GM12874 (cell line): ENCODE results near the gene OSBPL9.

Source experiments
- TF ChIP-seq, protein P1 (sequence below): IDR thresholded peaks from 2 replicates; pipeline ENCODE4 v1.5.1; 2011; ENCODE audit warnings: low read depth, mild to moderate bottlenecking, control low read depth, low read length, moderate library complexity; ENCODE audit not compliant: insufficient read depth

OSBPL9 gene

DNA sequence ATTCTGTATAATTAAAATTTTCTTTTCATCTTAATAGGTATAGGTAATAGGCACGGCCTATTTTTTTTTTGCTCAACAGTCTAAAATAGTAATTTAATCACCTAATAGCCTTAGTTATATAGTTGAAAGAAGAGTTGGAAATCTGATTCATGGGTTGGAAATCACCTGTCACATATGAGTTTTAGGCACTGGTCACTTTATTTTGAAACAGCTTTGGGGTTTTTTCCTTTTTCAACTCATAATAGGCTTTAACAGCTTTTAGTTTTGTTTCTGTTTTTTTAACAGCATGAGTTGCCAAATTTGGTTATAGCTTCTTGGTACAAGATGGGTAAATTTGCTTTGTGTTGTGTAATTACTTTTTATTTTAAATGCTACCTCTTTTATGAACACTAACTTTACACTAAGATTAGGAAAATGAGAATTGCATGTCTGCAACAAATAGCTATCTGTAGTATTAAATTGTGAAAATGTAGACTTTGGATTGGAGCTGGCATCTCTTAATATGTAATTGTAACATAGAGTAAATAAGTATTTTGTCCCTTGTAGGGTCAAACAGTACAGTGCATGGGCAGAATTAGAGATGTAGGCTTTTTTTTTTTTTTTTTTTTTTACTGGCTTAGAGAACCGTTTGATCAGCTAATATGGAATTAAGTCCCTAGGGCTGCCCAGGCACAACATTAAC is 109.8 kb downstream of the OSBPL9 start:
- TF ChIP-seq, protein P1, sequence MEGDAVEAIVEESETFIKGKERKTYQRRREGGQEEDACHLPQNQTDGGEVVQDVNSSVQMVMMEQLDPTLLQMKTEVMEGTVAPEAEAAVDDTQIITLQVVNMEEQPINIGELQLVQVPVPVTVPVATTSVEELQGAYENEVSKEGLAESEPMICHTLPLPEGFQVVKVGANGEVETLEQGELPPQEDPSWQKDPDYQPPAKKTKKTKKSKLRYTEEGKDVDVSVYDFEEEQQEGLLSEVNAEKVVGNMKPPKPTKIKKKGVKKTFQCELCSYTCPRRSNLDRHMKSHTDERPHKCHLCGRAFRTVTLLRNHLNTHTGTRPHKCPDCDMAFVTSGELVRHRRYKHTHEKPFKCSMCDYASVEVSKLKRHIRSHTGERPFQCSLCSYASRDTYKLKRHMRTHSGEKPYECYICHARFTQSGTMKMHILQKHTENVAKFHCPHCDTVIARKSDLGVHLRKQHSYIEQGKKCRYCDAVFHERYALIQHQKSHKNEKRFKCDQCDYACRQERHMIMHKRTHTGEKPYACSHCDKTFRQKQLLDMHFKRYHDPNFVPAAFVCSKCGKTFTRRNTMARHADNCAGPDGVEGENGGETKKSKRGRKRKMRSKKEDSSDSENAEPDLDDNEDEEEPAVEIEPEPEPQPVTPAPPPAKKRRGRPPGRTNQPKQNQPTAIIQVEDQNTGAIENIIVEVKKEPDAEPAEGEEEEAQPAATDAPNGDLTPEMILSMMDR: no peak

DNA sequence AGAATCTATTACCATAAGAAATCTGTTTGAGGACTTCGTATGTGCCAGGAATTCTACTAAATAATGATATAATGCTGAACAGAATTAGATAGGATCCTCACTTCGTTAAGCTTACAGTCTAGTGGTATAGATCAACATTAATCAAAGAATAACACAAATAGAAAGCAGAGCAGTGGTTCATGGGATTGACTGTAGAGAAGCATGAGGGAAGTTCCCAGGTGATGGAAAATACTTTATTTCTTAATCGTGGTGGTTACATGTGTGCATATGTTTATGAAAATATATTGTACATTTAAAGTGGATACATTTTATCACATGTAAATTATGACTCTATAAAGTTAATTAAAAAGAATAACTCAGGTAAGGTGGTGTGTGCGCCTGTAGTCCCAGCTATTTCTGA is 110.5 kb downstream of the OSBPL9 start:
- TF ChIP-seq, protein P1: no peak

DNA sequence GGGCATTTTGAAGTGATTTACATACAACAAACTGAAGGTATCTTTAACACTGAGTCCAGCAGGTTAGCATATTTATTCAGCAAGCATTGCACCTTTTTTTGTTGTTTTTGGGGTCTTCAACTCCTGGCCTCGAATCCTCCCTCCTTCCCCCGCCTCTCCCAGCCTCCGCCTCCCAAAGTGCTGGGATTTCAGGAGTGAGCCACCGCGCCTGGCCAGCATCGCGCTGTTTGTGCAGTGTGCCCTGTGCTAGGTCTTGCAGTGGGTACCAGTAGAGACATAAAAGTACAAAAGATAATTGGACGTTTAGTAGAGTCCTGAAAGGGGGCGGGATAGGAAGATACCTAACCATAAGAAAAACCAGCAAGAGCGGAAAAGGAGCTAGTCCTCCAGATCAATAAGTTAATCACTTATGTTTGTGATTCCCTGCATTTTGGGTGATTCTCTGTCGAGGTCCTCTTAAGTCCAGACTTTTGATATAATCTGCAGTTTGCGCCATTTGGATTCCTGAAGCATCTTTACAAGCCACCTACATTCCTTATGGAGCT is 111.8 kb downstream of the OSBPL9 start:
- TF ChIP-seq, protein P1: no peak

DNA sequence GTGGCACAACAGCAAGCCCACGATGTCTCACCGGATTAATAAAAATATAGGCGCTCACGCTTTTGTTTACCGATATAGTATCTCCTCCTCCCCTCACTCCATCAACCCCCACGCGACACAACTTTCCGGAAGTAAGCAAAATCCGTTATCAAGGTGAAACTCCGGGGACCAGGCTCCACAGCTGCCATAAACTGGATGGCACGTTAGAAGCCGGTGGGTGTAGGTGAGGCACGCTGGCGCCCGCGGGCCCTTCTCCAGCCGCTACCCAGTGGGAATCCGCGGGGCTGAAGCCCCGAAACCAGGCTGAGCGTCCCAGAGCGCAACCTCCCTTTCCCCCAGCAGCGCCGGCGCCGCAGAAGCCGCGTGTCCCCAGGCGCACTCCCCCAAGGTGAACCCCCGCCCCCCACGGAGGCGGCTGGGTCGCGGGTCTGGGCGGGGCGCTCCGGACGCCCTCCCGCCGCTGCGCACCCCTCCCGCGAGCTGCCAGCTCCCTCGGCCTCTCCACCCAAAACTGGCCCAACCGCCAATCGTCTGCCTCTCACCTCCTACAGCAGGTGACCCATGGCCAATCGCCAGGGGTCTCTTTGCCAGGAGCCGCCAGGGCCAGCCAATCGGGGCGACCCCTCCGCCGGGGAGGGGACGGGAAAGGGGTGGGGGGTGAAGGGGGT is 112.4 kb downstream of the OSBPL9 start:
- TF ChIP-seq, protein P1: no peak

DNA sequence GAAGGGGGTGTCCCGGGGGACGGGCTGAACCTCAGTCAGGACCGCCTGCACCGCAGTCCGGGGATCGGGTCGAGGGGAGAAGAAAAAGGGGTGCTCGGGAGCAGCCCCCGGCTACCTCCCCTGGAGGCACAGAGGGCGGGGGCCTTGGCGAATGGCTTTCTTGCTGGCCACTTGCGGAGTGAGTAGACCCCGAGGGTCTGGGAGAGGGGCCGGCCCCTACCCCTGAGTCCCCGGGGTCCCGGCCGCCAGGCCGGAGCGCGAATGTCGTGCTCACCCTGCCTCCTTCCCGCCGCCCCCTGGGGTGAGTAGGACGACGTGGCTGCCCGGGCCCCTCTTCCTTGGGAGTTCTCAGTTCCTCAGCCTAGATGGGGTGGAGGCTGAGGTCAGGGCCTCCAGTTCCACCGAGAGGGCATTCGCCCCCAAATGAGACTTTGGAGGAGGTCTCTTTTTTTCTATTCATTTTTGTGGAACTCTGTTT is 113.0 kb downstream of the OSBPL9 start:
- TF ChIP-seq, protein P1: no peak

DNA sequence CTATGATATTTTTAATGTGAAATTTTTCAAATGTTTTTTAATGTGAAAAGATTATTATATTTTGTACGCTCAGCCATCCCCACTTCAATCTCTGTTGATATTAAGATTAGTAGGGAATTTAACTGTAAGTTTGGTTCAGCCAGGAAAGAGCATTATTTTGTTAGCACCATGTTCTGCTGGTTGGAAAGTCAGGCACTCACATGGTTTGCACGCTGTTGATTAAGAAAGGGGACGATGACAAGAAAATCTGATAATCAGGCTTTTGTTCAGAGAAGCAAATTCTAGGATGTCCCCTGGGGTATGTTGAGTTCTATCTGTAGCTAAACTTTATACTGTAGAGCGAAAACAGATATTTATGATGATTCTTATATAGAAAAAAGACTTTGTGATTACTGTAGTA is 115.1 kb downstream of the OSBPL9 start:
- TF ChIP-seq, protein P1: no peak

DNA sequence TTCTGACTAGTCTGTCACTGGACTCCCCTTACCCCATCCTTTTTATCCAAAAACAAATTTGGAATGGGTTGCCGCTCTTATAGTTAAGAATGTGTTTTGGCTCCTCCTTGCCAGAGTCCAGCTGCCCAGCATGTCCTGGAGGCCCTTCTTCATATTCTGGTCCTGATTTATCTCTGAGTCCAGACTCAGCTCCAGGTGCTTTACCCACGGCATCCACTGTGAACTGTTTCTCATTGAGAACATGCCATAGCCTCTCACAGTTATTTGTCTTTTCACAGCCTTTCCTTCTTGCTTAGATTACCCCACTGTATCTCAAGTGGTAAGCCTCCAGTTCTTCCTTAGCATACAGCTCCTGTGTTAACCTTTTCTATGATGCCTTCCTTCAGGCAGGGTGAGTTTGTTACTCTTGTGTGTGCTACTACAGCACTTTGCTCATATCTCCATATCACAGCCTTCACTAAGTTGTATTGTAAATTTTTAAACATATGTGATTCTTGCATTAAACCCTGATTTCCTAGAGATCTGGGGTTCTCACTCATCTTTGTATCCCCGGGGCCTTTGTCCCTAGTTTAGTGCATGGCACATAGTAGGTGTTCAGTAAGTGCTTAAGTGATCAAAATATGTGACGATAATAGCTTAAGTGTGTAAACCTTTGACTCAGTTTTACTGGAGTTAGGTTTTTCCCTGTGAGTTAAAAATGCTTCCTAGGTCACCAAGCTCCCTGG is 116.0 kb downstream of the OSBPL9 start:
- TF ChIP-seq, protein P1: no peak
